ENCODE results near the gene TINAG. TPM values are rescaled to one million over a fixed set of nuclear protein-coding genes. Genes with fewer than 3 reads are reported as not detected.

Gene TINAG
- total and polyA plus RNA-seq, 7 donors, result 0.03 to 0.27 (median 0.04) TPM; not detected in 2

- no peaks in the 10 kb centered on the region for H3K27me3 ChIP-seq (ENCODE audit: insufficient read depth in 3 of 3, low read length in 2 of 3)
- 17 to 41% (median 24%) methylated on average over 3 of the region's 3 CpGs for WGBS, 3 donors
- DNase-seq (no peak), ATAC-seq (peak in 2 of 4 donors; percentile 34 to 48)
- no peak for TF ChIP-seq CTCF (IDR thresholded peaks at IDR 0.05)
- intact Hi-C loops (cut with DNase I), result no loop called here
- H3K27ac ChIP-seq, result no peak overlapping the region
- H3K4me3 ChIP-seq, result no peak overlapping the region
- no peaks in the 10 kb centered on the region for H3K4me1 ChIP-seq
- peaks cover 4% of the 10 kb centered on the region for H3K9me3 ChIP-seq
- H3K36me3 ChIP-seq (ENCODE audit: insufficient read depth in 1 of 2, low read depth in 1 of 2), result no peaks in the 10 kb centered on the region
Observed at GRCh38 chr6:54419885-54420284, 111.6 kb downstream of the TINAG start.

GRCh38 chr6:54426995-54427394 lies 118.8 kb downstream of the TINAG start:
- no peak for ATAC-seq
- H3K36me3 ChIP-seq (ENCODE audit: insufficient read depth in 1 of 2, low read depth in 1 of 2), result no peaks in the 10 kb centered on the region

GRCh38 chr6:54427396-54427937 lies 119.2 kb downstream of the TINAG start:
- H3K27ac ChIP-seq, result no peak overlapping the region
- 55 to 73% (median 70%) methylated on average over 1 of the region's 1 CpG for WGBS, 3 donors
- H3K9me3 ChIP-seq, result no peaks in the 10 kb centered on the region
- intact Hi-C loops (cut with DNase I), result no loop called here
- TF ChIP-seq CTCF (IDR thresholded peaks at IDR 0.05), result no peak
- H3K27me3 ChIP-seq (ENCODE audit: insufficient read depth in 3 of 3, low read length in 2 of 3), result no peaks in the 10 kb centered on the region
- no peaks in the 10 kb centered on the region for H3K36me3 ChIP-seq (ENCODE audit: insufficient read depth in 1 of 2, low read depth in 1 of 2)
- no peaks in the 10 kb centered on the region for H3K4me1 ChIP-seq
- DNase-seq (no peak), ATAC-seq (no peak)
- no peak overlapping the region for H3K4me3 ChIP-seq

More at GRCh38 chr6:54426995-54427394, 118.8 kb downstream of the TINAG start:
- no peak for TF ChIP-seq CTCF (IDR thresholded peaks at IDR 0.05)
- H3K4me1 ChIP-seq, result no peaks in the 10 kb centered on the region
- no peaks in the 10 kb centered on the region for H3K27me3 ChIP-seq (ENCODE audit: insufficient read depth in 3 of 3, low read length in 2 of 3)
- no peak for DNase-seq
- H3K4me3 ChIP-seq, result no peak overlapping the region
- intact Hi-C loops (cut with DNase I), result no loop called here
- H3K9me3 ChIP-seq, result no peaks in the 10 kb centered on the region
- H3K27ac ChIP-seq, result no peak overlapping the region

- intact Hi-C loops (cut with DNase I), result no loop called here
- no peak overlapping the region for H3K27ac ChIP-seq
- DNase-seq (no peak), ATAC-seq (no peak)
- WGBS, 3 donors, result 73 to 75% (median 74%) methylated on average over 1 of the region's 1 CpG
- H3K4me3 ChIP-seq, result no peak overlapping the region
- no peaks in the 10 kb centered on the region for H3K27me3 ChIP-seq (ENCODE audit: insufficient read depth in 3 of 3, low read length in 2 of 3)
- no peaks in the 10 kb centered on the region for H3K4me1 ChIP-seq
- no peak for TF ChIP-seq CTCF (IDR thresholded peaks at IDR 0.05)
- no peaks in the 10 kb centered on the region for H3K36me3 ChIP-seq (ENCODE audit: insufficient read depth in 1 of 2, low read depth in 1 of 2)
- H3K9me3 ChIP-seq, result no peaks in the 10 kb centered on the region
Observed at GRCh38 chr6:54428431-54428830, 120.2 kb downstream of the TINAG start.

- no peaks in the 10 kb centered on the region for H3K36me3 ChIP-seq (ENCODE audit: insufficient read depth in 1 of 2, low read depth in 1 of 2)
- no peaks in the 10 kb centered on the region for H3K4me1 ChIP-seq
- no peaks in the 10 kb centered on the region for H3K9me3 ChIP-seq
- intact Hi-C loops (cut with DNase I), result no loop called here
- ATAC-seq, result no peak
- H3K27me3 ChIP-seq (ENCODE audit: insufficient read depth in 3 of 3, low read length in 2 of 3), result no peaks in the 10 kb centered on the region
- no peak for TF ChIP-seq CTCF (IDR thresholded peaks at IDR 0.05)
- whole genome bisulfite sequencing, 3 donors, result 50 to 58% (median 51%) methylated on average over 2 of the region's 2 CpGs
- H3K27ac ChIP-seq, result no peak overlapping the region
- H3K4me3 ChIP-seq, result no peak overlapping the region
- DNase-seq, result no peak
Observed at GRCh38 chr6:54431466-54431865, 123.2 kb downstream of the TINAG start.
